AG08395 (cell line): ENCODE results near the gene SYNC.
"Not testable (repeated sequence)": the region's sequence is repeated elsewhere in the genome, so short reads cannot be mapped to it uniquely, and the experiment has no call there.

Source experiments
- DNase-seq: peaks from one replicate; pipeline ENCODE4 v3.0.0; 2012; ENCODE audit warnings: mixed read lengths, low spot score

The SYNC gene

GRCh38 chr1:32724678-32725614 lies 22.4 kb upstream of the SYNC start:
- peak; percentile 94 for DNase-seq

DNA sequence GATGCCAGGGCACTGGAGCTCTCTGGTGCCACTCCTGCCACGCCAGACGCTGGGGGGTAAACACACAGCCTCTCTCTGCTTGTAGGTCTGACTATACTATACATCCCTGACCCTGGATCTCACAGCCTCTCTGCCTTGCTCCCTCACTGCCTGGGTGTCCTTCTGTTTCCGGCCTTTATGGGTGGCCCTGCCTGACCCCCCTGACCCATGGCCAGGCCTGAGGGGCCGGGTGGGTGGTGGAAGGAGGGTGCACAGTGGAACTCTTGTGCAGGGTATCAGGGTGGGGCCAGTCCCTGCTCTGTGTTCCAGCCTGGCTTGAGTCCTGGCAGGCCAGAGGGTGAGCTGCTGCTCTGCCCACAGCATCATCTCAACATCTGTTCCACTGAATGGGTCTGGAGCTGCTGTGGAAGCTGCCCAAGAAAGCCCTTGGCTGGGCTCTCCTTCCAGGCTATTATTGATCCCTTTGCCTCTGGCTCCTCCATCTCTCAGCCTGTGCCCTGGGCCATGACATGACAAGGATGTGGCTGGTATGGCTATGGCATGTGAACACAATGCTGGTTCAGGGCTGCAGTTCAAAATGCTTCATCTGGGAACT lies 17.2 kb upstream of the SYNC start:
- no peak for DNase-seq

- no peak for DNase-seq
Measured at GRCh38 chr1:32718527-32718926, 16.0 kb upstream of the SYNC start.

DNA sequence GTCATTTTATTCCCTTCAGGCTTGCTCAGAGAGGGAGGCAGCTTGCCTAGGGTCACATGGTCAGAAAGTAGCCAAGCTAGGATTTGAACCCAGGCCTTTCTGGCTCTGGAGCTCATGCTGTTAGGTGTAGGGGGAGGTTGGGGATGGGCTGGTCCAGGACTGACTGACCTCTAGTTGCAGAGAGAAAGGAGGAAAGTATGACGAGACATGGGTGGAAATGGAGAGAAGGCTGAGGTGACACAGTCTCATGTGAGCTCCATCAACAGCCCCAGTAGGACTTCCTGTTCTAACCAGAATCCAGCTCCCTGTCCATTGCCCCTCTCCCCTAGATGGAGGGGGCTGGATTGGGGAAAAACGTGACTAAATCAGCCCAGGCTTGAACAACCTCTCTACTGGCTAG lies 15.5 kb upstream of the SYNC start:
- no peak for DNase-seq

GRCh38 chr1:32717503-32717902 lies 14.9 kb upstream of the SYNC start:
- no peak for DNase-seq

- DNase-seq, result no peak
Measured at GRCh38 chr1:32716312-32717148, 14.0 kb upstream of the SYNC start.

DNA sequence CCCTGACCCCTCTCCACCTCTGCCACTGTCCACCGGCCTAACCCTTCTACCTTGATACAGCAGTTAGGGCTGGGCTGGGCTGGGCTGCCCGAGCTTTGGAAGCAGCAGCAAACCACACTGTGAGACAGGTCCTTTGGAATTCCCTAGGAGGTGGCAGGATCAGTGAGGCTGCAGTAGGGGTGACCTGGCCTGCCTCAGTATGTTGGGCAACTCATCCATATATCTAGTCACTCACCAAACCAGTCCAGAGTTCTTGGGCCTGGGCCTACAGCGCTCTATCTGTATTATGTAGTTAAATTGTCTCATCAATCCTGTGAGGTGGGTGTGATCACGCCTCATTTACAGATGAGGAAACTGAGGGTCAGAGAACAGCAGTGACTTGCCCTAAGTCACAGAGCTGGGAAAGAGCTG lies 13.3 kb upstream of the SYNC start:
- DNase-seq, result peak; percentile 41

GRCh38 chr1:32714277-32714676 lies 11.7 kb upstream of the SYNC start:
- no peak for DNase-seq

DNA sequence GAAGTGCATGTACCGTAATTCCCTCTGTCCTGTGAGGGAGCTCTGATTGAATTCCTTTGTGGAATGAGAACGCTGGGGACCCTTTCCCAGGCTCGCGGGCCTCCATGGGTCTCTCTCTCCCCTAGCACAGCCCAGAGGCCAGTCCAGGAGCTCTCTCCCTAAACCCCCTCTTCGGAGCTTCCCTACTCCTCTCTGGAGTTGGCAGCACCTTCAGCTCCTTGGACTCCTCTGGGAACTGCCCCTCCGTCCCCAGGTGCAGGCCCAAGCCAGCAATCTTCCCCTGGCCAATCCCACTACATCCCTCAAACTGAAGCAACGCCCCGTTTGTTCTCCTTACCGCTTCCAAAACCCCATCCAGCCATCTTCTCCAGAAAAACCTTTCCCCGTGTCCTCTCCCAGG lies 10.5 kb upstream of the SYNC start:
- DNase-seq, result no peak

DNA sequence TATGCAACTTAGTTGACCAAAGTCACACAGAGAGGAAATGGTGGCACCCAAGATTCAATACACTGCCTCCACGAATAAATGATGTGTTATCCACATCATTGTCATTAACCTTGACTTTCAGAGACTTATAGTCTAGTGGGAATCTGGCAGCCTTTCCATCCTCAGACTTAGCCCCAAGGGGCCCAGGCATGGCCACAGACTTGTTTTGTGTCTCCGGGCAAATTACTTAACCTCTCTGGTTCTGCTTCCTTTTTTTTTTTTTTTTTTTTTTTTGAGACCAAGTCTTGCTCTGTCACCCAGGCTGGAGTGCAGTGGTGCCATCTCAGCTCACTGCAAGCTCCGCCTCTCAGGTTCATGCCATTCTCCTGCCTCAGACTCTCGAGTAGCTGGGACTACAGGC lies 8.7 kb upstream of the SYNC start:
- DNase-seq, result not testable (repeated sequence)

DNA sequence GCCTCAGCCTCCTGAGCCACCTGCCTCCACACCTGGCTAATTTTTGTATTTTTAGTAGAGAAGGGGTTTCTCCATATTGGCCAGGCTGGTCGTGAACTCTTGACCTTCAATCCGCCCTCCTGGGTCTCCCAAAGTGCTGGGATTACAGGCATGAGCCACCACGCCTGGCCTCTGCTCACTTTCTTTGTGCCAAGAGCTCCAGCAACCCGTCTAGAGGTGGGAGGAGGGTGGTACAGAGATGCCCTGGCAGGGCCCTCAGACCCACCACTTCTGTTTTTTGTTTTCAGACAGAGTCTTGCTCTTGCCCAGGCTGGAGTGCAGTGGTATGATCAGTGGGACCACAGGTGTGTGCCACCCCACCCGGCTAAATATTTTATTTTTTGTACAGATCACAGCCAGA lies 6.9 kb upstream of the SYNC start:
- no peak for DNase-seq

DNA sequence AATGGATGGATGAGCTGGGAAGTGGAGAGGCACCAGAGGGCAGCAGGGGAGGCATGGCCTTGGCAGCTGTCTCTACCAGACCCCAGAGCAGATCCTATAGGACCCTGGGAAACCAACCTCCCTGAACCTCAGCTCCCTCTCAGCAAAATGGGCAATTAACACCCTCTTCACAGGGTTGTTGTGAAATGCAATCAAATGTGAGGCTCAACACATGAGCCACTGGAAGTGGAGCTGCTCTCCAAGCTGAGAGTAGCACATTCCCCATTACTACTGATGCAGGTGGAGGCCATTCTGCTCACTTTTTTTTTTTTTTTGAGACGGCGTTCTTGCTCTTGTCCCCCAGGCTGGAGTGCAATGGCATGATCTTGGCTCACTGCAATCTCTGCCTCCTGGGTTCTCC lies 6.5 kb upstream of the SYNC start:
- DNase-seq, result no peak

- peak; percentile 1 for DNase-seq
Measured at GRCh38 chr1:32706491-32706890, 3.9 kb upstream of the SYNC start.

GRCh38 chr1:32705516-32705915 lies 2.9 kb upstream of the SYNC start:
- DNase-seq, result no peak

DNA sequence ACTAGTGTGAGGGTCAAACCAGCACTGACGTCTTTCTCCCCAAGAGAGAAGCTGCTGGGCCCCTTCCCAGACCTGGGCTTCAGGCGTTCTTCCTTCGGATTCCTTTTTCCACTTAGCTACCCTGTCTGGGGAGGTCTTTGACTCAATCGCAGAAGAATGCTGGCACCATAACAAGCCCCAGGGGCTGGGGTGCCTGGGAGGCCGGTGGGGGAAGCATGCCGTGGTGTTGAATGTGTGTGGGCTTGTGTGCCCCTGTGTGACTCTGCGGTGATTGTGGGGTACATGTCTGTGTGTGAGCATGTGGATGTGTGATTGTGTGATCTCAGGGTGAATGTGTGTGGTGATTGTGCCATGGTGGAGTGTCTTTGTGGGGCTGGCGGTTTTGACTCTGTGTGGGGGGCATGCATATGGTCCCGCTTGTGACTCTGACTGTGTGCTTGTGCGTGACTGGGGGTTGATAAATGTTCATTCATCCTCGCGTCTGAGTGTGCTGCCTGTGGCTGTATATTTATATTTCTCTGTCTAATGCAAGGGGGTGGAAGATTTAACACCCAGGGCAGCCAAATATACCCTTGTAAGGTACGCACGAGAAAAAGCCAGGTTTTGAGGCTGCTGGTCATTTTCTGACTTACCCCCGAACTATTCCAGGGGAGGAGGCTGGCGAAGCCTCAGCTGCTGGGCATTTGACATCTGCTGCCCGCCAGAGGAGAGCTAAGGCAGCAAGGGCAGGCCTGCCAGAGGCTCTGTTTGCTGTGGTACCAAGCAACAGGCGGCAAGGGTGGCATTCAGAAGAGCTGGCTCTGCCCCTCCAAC lies 1.1 kb upstream of the SYNC start:
- DNase-seq, result peak; percentile 92

DNA sequence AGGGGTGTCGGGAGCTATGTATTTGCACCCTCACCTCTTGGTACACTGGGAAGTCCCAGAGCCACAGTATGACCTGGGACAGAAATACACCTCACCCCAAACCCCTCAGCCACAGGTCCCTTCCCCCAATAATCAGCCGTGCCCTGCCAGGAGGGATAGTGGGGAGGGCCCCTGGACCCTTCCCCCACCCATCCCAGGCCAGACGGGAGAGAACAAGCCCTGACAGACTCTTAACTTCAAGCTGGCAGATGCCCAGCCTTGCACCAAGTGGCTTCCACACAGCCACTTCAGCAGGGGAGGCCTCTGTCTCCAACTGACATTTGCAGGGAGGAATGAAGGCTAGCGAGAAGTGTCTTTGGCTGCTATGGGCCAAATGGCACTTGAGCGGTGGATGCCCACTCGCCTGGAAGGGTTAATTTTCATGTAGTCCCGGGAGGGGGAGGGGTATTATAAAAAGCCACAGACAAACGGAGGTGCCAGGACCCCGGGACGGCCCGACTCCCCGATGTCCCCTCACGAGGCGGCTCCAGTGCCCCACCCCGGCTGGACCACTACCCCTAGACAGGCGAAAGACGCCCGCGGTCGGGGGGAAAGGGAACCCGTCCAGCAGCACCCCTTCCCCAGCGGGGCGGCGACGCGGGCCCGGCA lies 495 bp downstream of the SYNC start:
- DNase-seq, result peak; percentile 24

DNA sequence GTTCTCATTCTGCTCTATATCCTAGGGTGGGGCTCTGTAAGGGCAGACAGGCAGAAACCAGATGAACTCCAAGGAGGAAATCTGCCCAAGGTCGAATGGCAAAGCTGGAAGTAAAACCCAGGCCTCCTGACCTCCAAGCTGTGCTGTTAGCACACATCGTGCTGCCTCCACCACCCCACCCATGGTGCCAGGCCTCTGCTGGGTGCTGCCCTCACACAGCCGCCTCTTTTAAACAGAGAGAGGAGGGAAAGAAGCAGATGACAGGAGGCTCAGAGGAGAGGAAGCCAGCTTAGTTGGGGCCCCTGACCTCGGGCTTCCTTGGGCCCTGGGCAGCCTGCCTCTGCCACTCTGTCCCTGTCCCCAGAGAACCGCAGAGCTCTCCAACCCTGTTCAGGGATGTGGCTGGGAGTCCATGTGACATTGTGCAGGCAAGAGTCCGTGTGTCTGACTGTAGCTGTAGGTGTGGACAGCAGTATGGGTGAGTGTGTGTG lies 1.1 kb downstream of the SYNC start:
- peak; percentile 10 for DNase-seq

DNA sequence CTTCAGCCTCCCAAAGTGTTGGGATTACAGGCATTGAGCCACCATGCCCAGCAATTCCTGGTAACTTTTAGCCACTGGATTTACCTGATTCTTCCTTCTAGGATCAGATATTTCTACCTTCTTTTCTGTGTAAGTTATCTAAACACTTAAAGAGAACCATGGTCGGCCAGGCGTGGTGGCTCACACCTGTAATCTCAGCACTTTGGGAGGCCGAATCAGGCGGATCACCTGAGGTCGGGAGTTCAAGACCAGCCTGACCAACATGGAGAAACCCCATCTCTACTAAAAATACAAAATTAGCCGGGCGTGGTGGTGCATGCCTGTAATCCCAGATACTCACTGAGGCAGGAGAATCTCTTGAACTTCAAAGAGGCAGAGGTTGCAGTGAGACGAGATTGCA lies 5.6 kb downstream of the SYNC start:
- not testable (repeated sequence) for DNase-seq

GRCh38 chr1:32696041-32696440 lies 6.5 kb downstream of the SYNC start:
- no peak for DNase-seq

GRCh38 chr1:32695098-32695904 lies 7.3 kb downstream of the SYNC start:
- DNase-seq, result peak; percentile 77
